Parietal lobe (tissue), 2 donors: ENCODE results near the gene PTPRZ1. TPM values are rescaled to one million over a fixed set of nuclear protein-coding genes. Genes with fewer than 3 reads are reported as not detected.

Experiments
- small RNA-seq: library from RNA; depleted of rRNA; stranded (forward); fragments of <200 nt; gene quantifications from one replicate; pipeline ENCODE3, GENCODE V24; 2014; ENCODE audit warnings: low replicate concordance
- total RNA-seq: library from RNA; depleted of rRNA; stranded (reverse); fragments of >200 nt; gene quantifications from one replicate; pipeline ENCODE4 v1.2.3, GENCODE V29; 2014

The PTPRZ1 gene
- total RNA-seq, result 523 TPM

DNA sequence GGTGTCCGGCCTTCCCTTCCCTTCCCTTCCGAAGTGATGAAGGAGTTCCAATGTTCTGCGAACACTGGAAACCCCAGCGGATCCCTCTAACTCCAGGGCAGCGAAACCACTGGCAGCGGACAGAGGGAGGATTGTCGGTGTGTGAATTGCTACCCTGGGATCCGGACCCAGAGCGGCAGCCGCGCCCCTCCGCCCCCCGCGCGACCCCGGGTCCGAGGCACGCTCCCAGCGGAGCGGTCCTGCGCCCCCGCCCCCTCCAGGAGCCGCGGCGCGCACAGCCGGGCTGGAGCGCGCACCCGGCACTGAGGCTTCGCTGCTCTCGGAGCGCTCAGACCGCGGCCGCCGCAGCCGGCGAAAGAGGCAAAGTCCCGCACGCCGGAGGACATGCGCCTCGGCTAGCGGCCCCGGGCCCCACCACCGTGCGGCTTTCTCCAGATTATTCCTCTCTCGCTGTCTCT is at the start of gene PTPRZ1:
Gene PTPRZ1 (plus strand): TSS at position 331 of the 458 bp plus-strand sequence. CDS start 339 bp downstream, outside the sequence.

Small RNAs within 50 kb of the gene (small RNA-seq; reads per million reads assigned to genes)
- gene RNU7-154P, result not detected
